H1 (cell line): ENCODE measurements around the gene GRIA4. TPM values are rescaled to one million over a fixed set of nuclear protein-coding genes. Genes with fewer than 3 reads are reported as not detected.

Experiments
- CTCF ChIA-PET: fragments of 300-600 bp; sonication (Branson Sonifier 250); formaldehyde crosslinking; loops from one replicate; lab custom pipeline; 2021; ENCODE audit not compliant: partially characterized antibody; lab: Charles Lee
- POLR2A ChIA-PET: fragments of 300-600 bp; sonication (Branson Sonifier 250); formaldehyde crosslinking; loops from one replicate; lab custom pipeline; 2021; ENCODE audit warnings: inconsistent platforms; ENCODE audit not compliant: partially characterized antibody; lab: Charles Lee
- DNase-seq, 2 experiments: peaks; one replicate each; pipeline versions ENCODE4 v3.0.0 to v3.0.0-alpha.2; 2010 to 2022; ENCODE audit warnings: low spot score in 2 of 2, low read depth in 1 of 2, mixed read lengths in 1 of 2
- FAIRE-seq: peaks from 2 replicates; lab custom pipeline; 2011; peaks lifted over from hg19 to GRCh38; lab: Jason Lieb, UNC
- H2AFZ ChIP-seq: 2 replicates; pipeline ENCODE4 v1.8.1; 2012; ENCODE audit warnings: low read length, inconsistent platforms
- H2AK5ac ChIP-seq: 2 replicates; pipeline ENCODE4 v1.6.1; 2013; ENCODE audit warnings: low read depth, low read length
- H2BK120ac ChIP-seq: replicated peaks from 2 replicates; pipeline ENCODE3; 2013; ENCODE audit warnings: low read depth, low read length, inconsistent platforms
- H2BK12ac ChIP-seq: 2 replicates; pipeline ENCODE4 v1.6.1; 2013; ENCODE audit warnings: low read depth, low read length
- H2BK15ac ChIP-seq: 2 replicates; pipeline ENCODE4 v1.6.1; 2013; ENCODE audit warnings: low read length
- H2BK20ac ChIP-seq: 2 replicates; pipeline ENCODE4 v1.6.1; 2013; ENCODE audit warnings: low read length
- H2BK5ac ChIP-seq: 2 replicates; pipeline ENCODE4 v1.6.1; 2013; ENCODE audit warnings: low read depth, low read length
- H3K14ac ChIP-seq: 2 replicates; pipeline ENCODE4 v1.6.1; 2013; ENCODE audit warnings: inconsistent platforms; ENCODE audit not compliant: insufficient read length
- H3K18ac ChIP-seq: 2 replicates; pipeline ENCODE4 v1.6.1; 2013; ENCODE audit warnings: low read length; ENCODE audit errors: extremely low read depth
- H3K23ac ChIP-seq: 2 replicates; pipeline ENCODE4 v1.6.1; 2013; ENCODE audit warnings: inconsistent platforms; ENCODE audit not compliant: insufficient read length
- H3K23me2 ChIP-seq: 2 replicates; pipeline ENCODE4 v1.6.1; 2013; ENCODE audit warnings: low read depth, low read length
- H3K27ac ChIP-seq: 2 replicates; pipeline ENCODE4 v1.6.1; 2011; ENCODE audit warnings: low read depth, low read length, inconsistent platforms
- H3K27me3 ChIP-seq, 4 experiments: replicated peaks in 1 of 4; 1 replicate in 1 of 4; 2 replicates in 3 of 4; pipeline versions ENCODE4 v1.6.1 to v1.8.1; 2011 to 2013; ENCODE audit warnings: low read length in 3 of 4, mild to moderate bottlenecking in 3 of 4, inconsistent platforms in 2 of 4, mixed read lengths in 2 of 4, moderate library complexity in 1 of 4; ENCODE audit not compliant: control insufficient read depth in 3 of 4, insufficient read depth in 3 of 4; ENCODE audit errors: extremely low read depth in 1 of 4
- H3K36me3 ChIP-seq, 4 experiments: 2 replicates each; pipeline versions ENCODE4 v1.6.1 to v1.8.1; 2011 to 2013; ENCODE audit warnings: mild to moderate bottlenecking in 4 of 4, low read length in 3 of 4, moderate library complexity in 2 of 4, control low read depth in 1 of 4, inconsistent platforms in 1 of 4; ENCODE audit not compliant: insufficient read depth in 4 of 4, control insufficient read depth in 2 of 4
- H3K4ac ChIP-seq: replicated peaks from 2 replicates; pipeline ENCODE3; 2013; ENCODE audit warnings: low read length, low read depth, mixed read lengths, inconsistent platforms; ENCODE audit not compliant: insufficient read length
- H3K4me1 ChIP-seq, 4 experiments: replicated peaks in 1 of 4; 1 replicate in 1 of 4; 2 replicates in 3 of 4; pipeline versions ENCODE4 v1.6.1 to v1.8.1; 2011 to 2013; ENCODE audit warnings: low read length in 3 of 4, inconsistent platforms in 2 of 4, mixed read lengths in 1 of 4; ENCODE audit not compliant: insufficient read depth in 4 of 4, control insufficient read depth in 3 of 4
- H3K4me2 ChIP-seq, 2 experiments: 2 replicates each; pipeline versions ENCODE4 v1.6.1 to v1.8.1; 2011 to 2013; ENCODE audit warnings: low read depth in 2 of 2, low read length in 2 of 2, control low read depth in 1 of 2, inconsistent platforms in 1 of 2, mild to moderate bottlenecking in 1 of 2; ENCODE audit not compliant: insufficient read depth in 1 of 2
- H3K4me3 ChIP-seq, 4 experiments: fragments of 200-600, 300-600 bp in 1 of 4; sonication (generic), shearing (Covaris generic), sonication (Bioruptor Twin) in 1 of 4; 2 replicates each; pipeline versions ENCODE4 v1.5.1 to v1.8.1; 2011 to 2016; ENCODE audit warnings: low read length in 4 of 4, low read depth in 3 of 4, control low read depth in 2 of 4, inconsistent platforms in 2 of 4, mild to moderate bottlenecking in 2 of 4, mixed read lengths in 1 of 4, moderate library complexity in 1 of 4; ENCODE audit not compliant: insufficient read depth in 2 of 4; ENCODE audit errors: extremely low read depth in 1 of 4
- H3K56ac ChIP-seq: replicated peaks from 2 replicates; pipeline ENCODE3; 2013; ENCODE audit warnings: low read depth, mild to moderate bottlenecking, mixed read lengths, low read length, inconsistent platforms; ENCODE audit not compliant: insufficient read length
- H3K79me1 ChIP-seq: 2 replicates; pipeline ENCODE4 v1.6.1; 2013; ENCODE audit warnings: low read depth, low read length, control low read depth
- H3K79me2 ChIP-seq, 2 experiments: 2 replicates each; pipeline versions ENCODE4 v1.6.1 to v1.8.1; 2012 to 2013; ENCODE audit warnings: low read length in 2 of 2, mild to moderate bottlenecking in 2 of 2, inconsistent platforms in 1 of 2; ENCODE audit not compliant: insufficient read depth in 2 of 2, control insufficient read depth in 1 of 2
- H3K9ac ChIP-seq, 4 experiments: replicated peaks in 1 of 4; 1 replicate in 1 of 4; 2 replicates in 3 of 4; pipeline versions ENCODE4 v1.6.1 to v1.8.1; 2011 to 2013; ENCODE audit warnings: low read depth in 3 of 4, low read length in 3 of 4, control low read depth in 2 of 4, mild to moderate bottlenecking in 2 of 4, moderate library complexity in 2 of 4, inconsistent platforms in 1 of 4; ENCODE audit errors: extremely low read depth in 1 of 4
- H3K9me3 ChIP-seq, 2 experiments: 2 replicates each; pipeline versions ENCODE4 v1.6.1 to v1.8.1; 2012 to 2013; ENCODE audit warnings: mild to moderate bottlenecking in 2 of 2, moderate library complexity in 2 of 2, control low read depth in 1 of 2, inconsistent platforms in 1 of 2, low read depth in 1 of 2, low read length in 1 of 2, mixed read lengths in 1 of 2; ENCODE audit not compliant: insufficient read depth in 2 of 2
- H4K20me1 ChIP-seq, 2 experiments: replicated peaks in 1 of 2; 2 replicates each; pipeline versions ENCODE3 to v1.8.1; 2011 to 2013; ENCODE audit warnings: inconsistent platforms in 2 of 2, low read length in 2 of 2, mild to moderate bottlenecking in 1 of 2; ENCODE audit not compliant: insufficient read depth in 2 of 2, control insufficient read depth in 1 of 2
- H4K5ac ChIP-seq: 2 replicates; pipeline ENCODE4 v1.6.1; 2013; ENCODE audit warnings: low read length, low read depth, mixed read lengths, inconsistent platforms; ENCODE audit not compliant: insufficient read length
- H4K8ac ChIP-seq: 2 replicates; pipeline ENCODE4 v1.8.0; 2013; ENCODE audit warnings: mild to moderate bottlenecking, moderate library complexity, low read length, inconsistent platforms; ENCODE audit not compliant: insufficient read depth; ENCODE audit errors: extremely low read depth
- H4K91ac ChIP-seq: replicated peaks from 2 replicates; pipeline ENCODE3; 2013; ENCODE audit warnings: low read length, mixed read lengths, inconsistent platforms; ENCODE audit not compliant: insufficient read length
- BRCA1 ChIP-seq: IDR thresholded peaks from 2 replicates; pipeline ENCODE4 v1.6.1; 2012; ENCODE audit warnings: low read depth, low read length, improper control_type of control experiment
- CBX8 ChIP-seq: fragments of 300-800, 300-1000 bp; sonication (generic); IDR thresholded peaks from 2 replicates; pipeline ENCODE4 v1.7.1; 2016; ENCODE audit warnings: low read depth, low read length, borderline replicate concordance
- CHD1 ChIP-seq: IDR thresholded peaks from 2 replicates; pipeline ENCODE4 v1.6.1; 2012; ENCODE audit warnings: low read depth, low read length, improper control_type of control experiment
- FOSL1 ChIP-seq: IDR thresholded peaks from 2 replicates; pipeline ENCODE4 v1.6.1; 2011; ENCODE audit warnings: mild to moderate bottlenecking, low read depth, low read length, moderate library complexity; ENCODE audit not compliant: insufficient read depth
- HDAC2 ChIP-seq, 2 experiments: fragments of 300-600 bp in 1 of 2; sonication (generic) in 1 of 2; IDR thresholded peaks; 2 replicates each; pipeline ENCODE4 v1.6.1; 2011 to 2012; ENCODE audit warnings: low read depth in 2 of 2, low read length in 2 of 2, mild to moderate bottlenecking in 2 of 2, moderate library complexity in 2 of 2, borderline replicate concordance in 1 of 2, inconsistent platforms in 1 of 2
- JUND ChIP-seq: IDR thresholded peaks from 2 replicates; pipeline ENCODE4 v1.6.1; 2011; ENCODE audit warnings: mild to moderate bottlenecking, improper control_type of control experiment, low read length
- KDM5A ChIP-seq: fragments of 200-600 bp; IDR thresholded peaks from 2 replicates; pipeline ENCODE4 v1.7.1; 2012; ENCODE audit warnings: mild to moderate bottlenecking, low read length, inconsistent platforms, mixed read lengths
- POLR2A ChIP-seq, 2 experiments: IDR thresholded peaks; 1 replicate in 1 of 2; 2 replicates in 1 of 2; pipeline ENCODE4 v1.6.1; 2011; ENCODE audit warnings: low read depth in 2 of 2, low read length in 2 of 2, mild to moderate bottlenecking in 2 of 2; ENCODE audit errors: control extremely low read depth in 1 of 2
- RNF2 ChIP-seq: fragments of 200-900, 300-1000 bp; sonication (generic); IDR thresholded peaks from 2 replicates; pipeline ENCODE4 v1.7.1; 2016; ENCODE audit warnings: borderline replicate concordance, low read depth, mild to moderate bottlenecking, antibody characterized with exemption, low read length; ENCODE audit not compliant: poor library complexity, severe bottlenecking; ENCODE audit errors: missing control alignments
- RXRA ChIP-seq: IDR thresholded peaks from 2 replicates; pipeline ENCODE4 v1.6.1; 2011; ENCODE audit warnings: low read depth, mild to moderate bottlenecking, low read length, moderate library complexity; ENCODE audit not compliant: insufficient read depth
- SAP30 ChIP-seq: fragments of 300-600 bp; sonication (generic); IDR thresholded peaks from 2 replicates; pipeline ENCODE4 v1.7.1; 2012; ENCODE audit warnings: low read length, moderate library complexity, mild to moderate bottlenecking, inconsistent platforms; ENCODE audit not compliant: insufficient read depth, insufficient replicate concordance
- SIRT6 ChIP-seq: IDR thresholded peaks from one replicate; pipeline ENCODE4 v1.7.1; 2012; ENCODE audit warnings: low read length, inconsistent platforms
- TCF12 ChIP-seq: IDR thresholded peaks from 2 replicates; pipeline ENCODE4 v1.6.1; 2011; ENCODE audit warnings: low read depth, mild to moderate bottlenecking, low read length
- WGBS, 2 experiments: shearing (Covaris generic) in 1 of 2; methylation state at CpG; one replicate each; pipeline versions ENCODE4 v1.1.6 to v1.1.7; 2013 to 2015; ENCODE audit warnings: low lambda C conversion rate in 2 of 2, mixed read lengths in 2 of 2, inconsistent platforms in 1 of 2, low coverage in 1 of 2, missing lambda C conversion rate in 1 of 2; ENCODE audit not compliant: insufficient replicate concordance in 2 of 2, insufficient coverage in 1 of 2, insufficient read length in 1 of 2; ENCODE audit errors: extremely low coverage in 1 of 2, missing lambda C conversion rate in 1 of 2; 5-methylcytosine and 5-hydroxymethylcytosine counted together
- polyA plus RNA-seq, 7 experiments: library from polyadenylated mRNA; depleted of rRNA in 3 of 7; stranded (reverse) in 5 of 7; unstranded in 2 of 7; fragments of >200 nt in 5 of 7; fragments of 200-250 nt in 2 of 7; gene quantifications; 1 replicate in 5 of 7; 2 replicates in 1 of 7; 4 replicates in 1 of 7; pipeline versions ENCODE4 v1.2.1 to v1.2.3, GENCODE V29; 2011 to 2013; ENCODE audit warnings: missing spikeins in 2 of 7, mixed read lengths in 2 of 7
- total RNA-seq: library from RNA; stranded (reverse); fragmentation: NEBNext Ultra II Directional; extraction: Animal tissue kit (Norgen Biotek cat#: 25700); gene quantifications from 2 replicates; pipeline ENCODE4 v1.2.1, GENCODE V29; 2021

Gene GRIA4
- total and polyA plus RNA-seq, 2 of the 8 experiments (the other 6 are each of a cell fraction or from before 2014, with no cell fraction given), result 12.5 to 21.8 TPM

- Histone ChIP-seq H4K8ac (no peak overlapping the region), H3K4me3 (no peak overlapping the region), H3K23ac (no peak overlapping the region), H3K23me2 (no peaks in the 10 kb centered on the region), H2BK20ac (no peak overlapping the region), H2BK5ac (no peak overlapping the region), H4K20me1 (no peaks in the 10 kb centered on the region), H3K4me1 (no peaks in the 10 kb centered on the region), H3K4me2 (no peak overlapping the region), H3K79me1 (no peaks in the 10 kb centered on the region), H3K56ac (no peak overlapping the region), H3K27ac (no peak overlapping the region), H2BK12ac (no peak overlapping the region), H2BK120ac (no peak overlapping the region), H2AFZ (no peak overlapping the region), H3K9ac (no peak overlapping the region), H3K27me3 (no peaks in the 10 kb centered on the region), H3K18ac (no peak overlapping the region), H2BK15ac (no peak overlapping the region), H3K79me2 (no peaks in the 10 kb centered on the region), H4K5ac (no peak overlapping the region), H3K9me3 (no peaks in the 10 kb centered on the region), H3K4ac (no peak overlapping the region), H3K36me3 (no peaks in the 10 kb centered on the region), H2AK5ac (no peak overlapping the region), H4K91ac (no peak overlapping the region), H3K14ac (no peak overlapping the region)
- ChIA-PET POLR2A (interaction anchor here (0.6 kb wide), 1 partner anchor 375 kb away, joined by 5 read pairs; no protein-coding TSS in a partner anchor), CTCF (interaction anchor here (0.6 to 1.4 kb wide), 2 partner anchors 12 to 50 kb away, joined by 3 read pairs; no protein-coding TSS in a partner anchor)
- DNase-seq (no peak), FAIRE-seq (no peak)
- 88% methylated on average over 7 of the region's 7 CpGs; no CpG with 5 or more reads in 1 of the 2 experiments for WGBS, 2 experiments
- no peak for TF ChIP-seq RXRA
- no peak for TF ChIP-seq KDM5A
- TF ChIP-seq SAP30, result no peak
- TF ChIP-seq HDAC2 (IDR thresholded peaks at IDR 0.05; ENCODE audit: borderline replicate concordance in 1 of 2, low read depth in 2 of 2, low read length in 2 of 2), result no peak
- TF ChIP-seq FOSL1, result no peak
- TF ChIP-seq TCF12, result no peak
- no peak for TF ChIP-seq JUND
- TF ChIP-seq RNF2, result no peak
- no peak for TF ChIP-seq CHD1
- TF ChIP-seq SIRT6, result no peak
- no peak for TF ChIP-seq BRCA1
- no peak for TF ChIP-seq CBX8
- TF ChIP-seq POLR2A (IDR thresholded peaks at IDR 0.05; ENCODE audit: control extremely low read depth in 1 of 2, low read depth in 2 of 2, low read length in 2 of 2), result no peak
Observed at GRCh38 chr11:105644839-105645573, 35.1 kb downstream of the GRIA4 start.
